Prostate gland (tissue), 2 donors: ENCODE measurements around the gene PPFIA3.

Experiments
- CTCF ChIP-seq, 4 experiments: fragments of 200-600 bp in 2 of 4; fragments of 450-650 bp in 2 of 4; sonication (generic) in 2 of 4; IDR thresholded peaks; 1 replicate in 3 of 4; 2 replicates in 1 of 4; pipeline ENCODE4 v1.5.1; 2016 to 2019; ENCODE audit warnings: antibody characterized with exemption in 4 of 4, mild to moderate bottlenecking in 2 of 4, moderate library complexity in 2 of 4
- POLR2A ChIP-seq: fragments of 450-650 bp; IDR thresholded peaks from one replicate; pipeline ENCODE4 v1.6.1; 2016; ENCODE audit warnings: antibody characterized with exemption, mild to moderate bottlenecking

GRCh38 chr19:49114630-49115363 is 4.5 kb upstream of the PPFIA3 start:
- no peak for TF ChIP-seq CTCF (IDR thresholded peaks at IDR 0.05)
- TF ChIP-seq POLR2A = peak; percentile 57
